ENCODE results near the gene SARDH.

DNA sequence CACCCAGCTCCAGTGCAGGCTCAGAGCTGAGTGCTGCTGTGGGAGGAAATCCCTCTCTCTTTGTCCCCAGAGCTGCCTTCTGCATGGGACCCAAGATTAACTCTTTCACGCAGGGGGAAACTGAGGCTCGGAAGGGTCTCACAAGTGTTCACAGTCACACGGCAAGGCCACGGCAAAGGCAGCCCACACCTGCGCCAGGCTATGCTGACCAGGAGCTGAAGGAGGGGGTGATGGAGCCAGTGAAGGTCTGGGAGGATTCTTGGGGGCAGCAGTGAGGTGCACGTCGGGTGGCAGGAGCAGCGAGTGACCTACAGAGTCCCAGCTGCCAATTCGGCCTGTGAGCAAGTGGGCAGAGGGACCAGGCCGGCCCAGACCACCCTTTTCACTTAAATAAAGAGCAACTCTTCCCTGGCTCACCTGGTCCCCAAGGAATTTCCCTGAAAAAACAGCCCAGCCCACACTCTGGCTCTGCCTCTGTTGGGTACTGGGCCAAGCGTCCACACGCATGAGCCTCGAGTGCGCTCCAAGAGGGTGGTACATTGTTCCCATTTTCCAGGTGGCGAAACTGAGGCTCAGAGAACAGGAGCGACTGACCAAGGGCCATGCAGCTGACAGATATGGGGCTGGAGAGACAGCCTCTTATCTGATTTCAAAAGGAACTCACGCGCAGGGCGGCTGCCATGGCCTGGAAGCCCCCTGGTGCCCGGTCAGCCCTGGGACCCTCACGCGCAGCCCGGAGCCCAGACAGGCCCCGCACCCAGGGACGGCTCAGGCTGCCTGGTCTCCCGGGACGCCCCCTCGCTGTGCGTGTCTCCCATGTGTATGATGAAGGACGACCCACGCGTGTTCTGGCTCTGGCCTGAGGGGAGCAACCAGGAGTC is 28.2 kb downstream of the SARDH start:
- no peak for TF ChIP-seq POLR2A (IDR thresholded peaks at IDR 0.05)
- TF ChIP-seq, protein P1, sequence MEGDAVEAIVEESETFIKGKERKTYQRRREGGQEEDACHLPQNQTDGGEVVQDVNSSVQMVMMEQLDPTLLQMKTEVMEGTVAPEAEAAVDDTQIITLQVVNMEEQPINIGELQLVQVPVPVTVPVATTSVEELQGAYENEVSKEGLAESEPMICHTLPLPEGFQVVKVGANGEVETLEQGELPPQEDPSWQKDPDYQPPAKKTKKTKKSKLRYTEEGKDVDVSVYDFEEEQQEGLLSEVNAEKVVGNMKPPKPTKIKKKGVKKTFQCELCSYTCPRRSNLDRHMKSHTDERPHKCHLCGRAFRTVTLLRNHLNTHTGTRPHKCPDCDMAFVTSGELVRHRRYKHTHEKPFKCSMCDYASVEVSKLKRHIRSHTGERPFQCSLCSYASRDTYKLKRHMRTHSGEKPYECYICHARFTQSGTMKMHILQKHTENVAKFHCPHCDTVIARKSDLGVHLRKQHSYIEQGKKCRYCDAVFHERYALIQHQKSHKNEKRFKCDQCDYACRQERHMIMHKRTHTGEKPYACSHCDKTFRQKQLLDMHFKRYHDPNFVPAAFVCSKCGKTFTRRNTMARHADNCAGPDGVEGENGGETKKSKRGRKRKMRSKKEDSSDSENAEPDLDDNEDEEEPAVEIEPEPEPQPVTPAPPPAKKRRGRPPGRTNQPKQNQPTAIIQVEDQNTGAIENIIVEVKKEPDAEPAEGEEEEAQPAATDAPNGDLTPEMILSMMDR (IDR thresholded peaks at IDR 0.05 in 4 of 5, conservative IDR thresholded peaks at IDR 0.05 in 1 of 5), result no peak
